Stimulated activated CD4-positive, alpha-beta T cell treated with anti-CD3 and anti-CD28 coated beads, Interleukin-1b, Interleukin-23, amount 100 ng/mL, for 4 hours (primary cell): Measurements from ENCODE around the gene HOXD9.

Experiments
- DNase-seq, 2 donors: peaks; one replicate each; pipeline ENCODE4 v3.0.0-alpha.2; 2020; ENCODE audit warnings: low read depth in 2 of 2

Gene HOXD9

DNA sequence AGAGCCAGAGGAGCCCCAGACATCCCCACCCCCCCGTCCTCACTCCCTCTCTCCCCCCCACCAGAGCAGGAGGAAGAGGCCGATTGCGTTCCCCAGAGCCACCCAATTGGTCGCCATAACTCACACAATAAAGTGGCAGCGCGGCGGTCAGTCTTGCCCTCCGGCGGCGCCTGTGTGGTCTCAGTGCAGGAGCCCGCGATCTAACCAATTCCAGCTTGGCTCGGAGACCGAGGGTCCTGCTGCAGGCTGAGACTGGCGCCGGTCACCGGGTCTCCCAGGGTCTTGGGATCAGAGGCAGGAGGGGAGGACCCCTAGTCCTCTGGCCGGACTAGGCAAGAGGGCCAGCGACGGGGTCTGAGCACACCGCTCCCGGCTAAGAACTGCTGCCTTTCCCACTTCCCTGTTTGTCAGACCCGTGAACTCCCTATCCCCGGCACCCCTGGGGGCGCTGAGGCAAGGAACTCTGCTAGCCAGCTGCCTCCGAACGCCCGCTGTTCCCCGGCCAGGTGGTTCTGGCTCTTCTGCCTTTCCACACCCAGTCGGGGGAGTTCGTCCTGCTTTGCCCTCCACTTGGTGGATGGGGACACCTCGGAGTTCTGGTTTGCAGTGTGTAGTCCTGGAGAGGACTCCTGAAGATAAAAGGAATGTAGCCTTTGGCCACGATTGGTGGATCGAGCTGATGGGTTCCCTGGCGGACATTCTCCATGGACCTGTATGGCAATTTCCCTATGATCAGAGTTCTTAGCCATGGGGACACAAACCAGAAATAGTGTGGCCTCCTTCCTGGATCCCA is 24.0 kb upstream of the HOXD9 start:
- DNase-seq, result no peak

DNA sequence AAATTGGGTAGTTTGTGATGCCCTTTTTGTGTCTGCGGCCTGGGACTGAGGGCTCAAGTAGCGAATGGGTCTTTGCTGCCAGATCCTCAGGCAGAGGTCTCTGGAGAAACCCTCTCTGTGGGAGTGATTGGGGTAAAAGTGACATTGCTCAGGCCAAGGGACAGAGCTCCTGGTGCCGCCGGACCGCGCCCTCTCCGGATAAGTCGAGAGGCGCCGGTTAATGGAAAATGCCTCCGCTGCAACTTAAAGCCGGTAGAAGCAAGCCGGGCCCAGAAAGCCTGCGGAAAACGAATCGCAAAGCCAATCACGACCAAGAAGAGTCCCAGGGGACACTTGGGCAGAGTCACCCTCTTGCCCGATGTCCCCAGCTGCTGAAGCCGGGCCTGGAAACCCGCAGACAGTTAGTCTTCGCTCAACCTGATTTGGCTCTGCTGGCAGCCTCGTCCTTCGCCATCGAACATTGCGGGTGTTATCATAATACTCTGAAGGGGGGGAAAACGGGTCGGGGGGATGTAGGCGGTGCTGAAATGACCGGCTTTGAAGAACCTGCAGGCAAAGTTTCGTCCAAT is 23.3 kb upstream of the HOXD9 start:
- no peak for DNase-seq

DNA sequence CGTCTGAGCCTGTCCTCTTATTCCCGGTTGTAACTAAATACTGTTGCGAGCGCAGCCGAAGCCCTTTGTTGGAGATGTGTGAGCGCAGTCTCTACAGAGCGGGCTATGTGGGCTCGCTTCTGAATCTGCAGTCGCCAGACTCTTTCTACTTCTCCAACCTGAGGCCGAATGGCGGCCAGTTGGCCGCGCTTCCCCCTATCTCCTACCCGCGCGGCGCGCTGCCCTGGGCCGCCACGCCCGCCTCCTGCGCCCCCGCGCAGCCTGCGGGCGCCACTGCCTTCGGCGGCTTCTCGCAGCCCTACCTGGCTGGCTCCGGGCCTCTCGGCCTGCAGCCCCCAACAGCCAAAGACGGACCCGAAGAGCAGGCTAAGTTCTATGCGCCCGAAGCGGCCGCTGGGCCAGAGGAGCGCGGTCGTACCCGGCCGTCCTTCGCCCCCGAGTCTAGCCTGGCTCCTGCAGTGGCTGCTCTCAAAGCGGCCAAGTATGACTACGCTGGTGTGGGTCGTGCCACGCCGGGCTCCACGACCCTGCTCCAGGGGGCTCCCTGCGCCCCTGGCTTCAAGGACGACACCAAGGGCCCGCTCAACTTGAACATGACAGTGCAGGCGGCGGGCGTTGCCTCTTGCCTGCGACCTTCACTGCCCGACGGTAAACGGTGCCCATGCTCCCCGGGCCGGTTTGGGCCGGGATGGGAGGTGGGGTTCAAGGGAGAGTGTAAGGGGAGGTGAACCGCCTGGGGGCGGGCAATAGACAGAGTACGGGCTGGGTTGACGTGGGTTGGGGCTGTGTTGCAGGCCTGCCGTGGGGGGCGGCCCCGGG is 22.6 kb upstream of the HOXD9 start, which contains the start of gene HOXD12:
Gene HOXD12, plus strand, starts transcription at position 68 of the 819 bp plus-strand sequence. Its CDS starts 7 bp downstream, at position 75.
- DNase-seq, result no peak

DNA sequence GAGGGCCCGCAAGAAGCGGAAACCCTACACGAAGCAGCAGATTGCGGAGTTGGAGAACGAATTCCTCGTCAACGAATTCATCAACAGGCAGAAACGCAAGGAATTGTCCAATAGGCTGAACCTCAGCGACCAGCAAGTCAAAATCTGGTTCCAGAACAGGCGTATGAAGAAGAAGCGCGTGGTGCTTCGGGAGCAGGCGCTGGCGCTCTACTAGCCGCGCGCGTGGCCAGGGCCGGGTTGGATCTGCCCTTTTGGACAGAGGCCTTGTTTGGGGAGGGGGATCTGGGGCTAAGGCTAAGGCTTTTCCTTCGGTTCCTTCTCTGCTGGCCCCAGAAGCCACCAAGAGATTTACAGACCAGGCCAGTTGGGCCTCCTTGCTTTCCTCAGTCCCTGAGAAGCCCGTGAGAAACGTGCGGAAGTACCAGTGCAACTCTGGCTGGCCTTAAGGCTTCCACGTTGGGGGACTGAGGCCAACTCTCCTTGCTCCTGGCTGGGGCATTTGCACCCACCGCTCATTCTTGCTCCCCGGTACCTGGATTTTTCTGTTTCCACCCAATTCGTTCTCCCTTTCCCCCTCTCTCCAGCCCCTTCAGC is 21.9 kb upstream of the HOXD9 start:
- no peak for DNase-seq

DNA sequence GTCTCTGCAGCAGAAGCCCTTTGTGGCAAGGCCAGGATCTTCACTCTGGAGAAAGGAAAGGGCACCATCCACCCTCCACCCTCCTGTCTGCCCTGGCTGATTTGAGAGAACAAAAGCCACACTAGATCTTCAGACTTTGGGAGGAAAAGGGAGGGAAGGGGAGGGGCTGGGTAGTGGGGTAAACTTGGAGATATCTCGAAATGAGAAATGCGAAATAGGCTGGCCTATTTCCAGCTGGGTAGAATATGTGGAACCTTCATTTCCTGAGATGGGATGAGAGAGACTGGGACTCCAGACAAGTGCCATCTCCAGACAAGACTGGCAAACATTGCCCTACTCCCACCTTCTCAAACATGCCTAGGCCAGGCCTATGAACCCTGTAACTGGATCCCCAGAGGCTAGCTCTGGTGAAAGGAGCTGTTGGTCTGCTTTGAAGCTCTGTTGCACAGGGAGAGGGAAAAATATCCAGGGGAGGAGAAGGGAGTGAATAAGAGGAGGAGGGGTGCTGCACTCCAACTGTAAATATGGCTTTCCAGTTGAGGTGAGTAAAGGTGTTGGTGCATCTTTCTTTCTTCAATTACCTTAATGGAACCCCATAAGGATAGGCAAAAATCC is 21.2 kb upstream of the HOXD9 start:
- no peak for DNase-seq

DNA sequence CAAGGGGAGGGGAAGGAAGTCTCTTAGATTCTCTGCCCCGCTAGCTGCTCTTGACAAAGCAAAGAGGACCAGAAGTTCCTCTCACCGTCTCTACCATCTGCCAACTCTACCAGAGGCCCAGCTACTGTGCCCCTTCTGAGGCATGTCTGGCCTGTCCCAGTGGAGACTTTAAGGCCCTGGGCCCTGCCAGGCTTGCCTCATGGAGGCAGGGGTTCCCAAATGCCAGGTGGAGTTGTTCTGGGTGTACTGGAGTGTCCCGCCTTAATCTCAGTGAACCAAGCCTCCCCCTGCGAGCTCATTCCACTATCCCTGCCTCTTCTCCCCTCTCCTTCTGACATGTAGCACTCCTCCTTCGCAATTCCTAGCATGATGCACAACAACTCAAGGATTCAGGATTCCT is 20.7 kb upstream of the HOXD9 start:
- DNase-seq, result no peak

DNA sequence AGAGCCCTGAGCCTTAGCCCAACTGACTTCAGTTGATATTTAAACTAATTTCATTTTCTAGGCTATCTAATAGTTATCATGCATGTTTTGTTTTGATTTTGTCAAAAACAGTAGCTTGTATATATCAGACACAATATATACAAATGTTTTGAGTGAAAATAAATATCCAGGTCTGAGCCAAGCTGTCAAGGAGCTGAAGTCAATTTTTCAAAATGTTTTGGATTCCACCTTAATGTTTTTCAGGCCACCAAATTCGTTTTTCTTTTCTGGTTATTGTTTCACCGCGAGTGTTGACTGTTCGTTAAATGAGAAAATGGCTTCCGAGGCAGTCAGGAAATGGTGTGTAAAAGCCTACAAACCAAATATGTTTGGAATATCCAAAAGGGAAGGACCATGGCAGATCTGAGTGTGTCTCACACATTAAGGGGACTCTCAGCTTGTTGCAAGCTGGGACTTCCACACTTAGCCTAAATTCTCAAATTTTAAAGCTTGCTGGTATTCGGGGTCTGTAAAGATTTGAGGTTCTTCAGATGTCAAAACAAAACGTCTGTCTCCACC is 20.1 kb upstream of the HOXD9 start:
- no peak for DNase-seq

DNA sequence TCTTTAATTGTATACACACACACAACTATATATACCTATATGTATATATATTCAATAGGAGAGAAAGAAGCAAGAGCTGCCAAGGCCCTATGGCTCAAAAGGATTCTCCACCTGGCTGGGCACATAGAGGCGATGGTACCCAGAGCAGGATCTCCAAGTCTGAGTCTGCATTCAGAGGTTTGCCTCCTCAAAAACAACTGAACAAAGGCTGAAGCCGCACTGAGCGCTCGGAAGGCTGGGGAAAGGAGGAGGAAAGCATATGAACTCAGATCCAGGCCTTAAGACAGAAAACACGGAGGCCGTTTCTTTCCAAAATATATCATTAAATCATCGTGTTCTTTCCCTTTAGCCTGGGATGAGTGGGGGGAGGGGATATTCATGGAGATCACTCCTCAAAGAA is 19.3 kb upstream of the HOXD9 start:
- DNase-seq, result no peak

DNA sequence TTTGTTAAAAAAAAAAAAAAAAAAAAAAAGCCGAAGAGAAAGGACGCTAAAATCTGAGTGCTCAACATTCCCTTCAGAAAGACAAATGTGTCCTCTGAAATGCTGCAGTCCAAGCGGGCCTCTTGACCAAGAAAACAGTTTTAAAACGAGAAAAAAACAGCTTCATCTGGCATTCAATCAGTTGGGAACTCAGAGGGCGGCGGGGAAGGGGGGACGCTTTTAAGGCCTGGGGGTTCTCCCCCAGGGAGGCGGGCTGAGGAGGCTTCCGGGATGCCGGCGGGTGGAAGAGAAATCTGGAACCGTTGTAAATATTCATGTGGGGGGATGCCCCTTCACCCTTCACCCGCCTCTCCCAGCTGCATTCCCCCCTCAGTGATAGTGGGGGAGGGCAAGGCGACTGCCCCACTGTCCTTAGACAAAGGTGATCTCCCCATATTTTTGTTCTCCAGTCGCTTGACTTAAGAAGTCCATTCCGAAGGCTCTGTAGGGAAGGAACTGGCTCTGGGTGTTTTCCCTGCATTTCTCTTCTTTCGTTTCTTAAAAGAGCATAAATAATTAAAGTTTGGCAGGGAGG is 18.7 kb upstream of the HOXD9 start:
- DNase-seq, result no peak

DNA sequence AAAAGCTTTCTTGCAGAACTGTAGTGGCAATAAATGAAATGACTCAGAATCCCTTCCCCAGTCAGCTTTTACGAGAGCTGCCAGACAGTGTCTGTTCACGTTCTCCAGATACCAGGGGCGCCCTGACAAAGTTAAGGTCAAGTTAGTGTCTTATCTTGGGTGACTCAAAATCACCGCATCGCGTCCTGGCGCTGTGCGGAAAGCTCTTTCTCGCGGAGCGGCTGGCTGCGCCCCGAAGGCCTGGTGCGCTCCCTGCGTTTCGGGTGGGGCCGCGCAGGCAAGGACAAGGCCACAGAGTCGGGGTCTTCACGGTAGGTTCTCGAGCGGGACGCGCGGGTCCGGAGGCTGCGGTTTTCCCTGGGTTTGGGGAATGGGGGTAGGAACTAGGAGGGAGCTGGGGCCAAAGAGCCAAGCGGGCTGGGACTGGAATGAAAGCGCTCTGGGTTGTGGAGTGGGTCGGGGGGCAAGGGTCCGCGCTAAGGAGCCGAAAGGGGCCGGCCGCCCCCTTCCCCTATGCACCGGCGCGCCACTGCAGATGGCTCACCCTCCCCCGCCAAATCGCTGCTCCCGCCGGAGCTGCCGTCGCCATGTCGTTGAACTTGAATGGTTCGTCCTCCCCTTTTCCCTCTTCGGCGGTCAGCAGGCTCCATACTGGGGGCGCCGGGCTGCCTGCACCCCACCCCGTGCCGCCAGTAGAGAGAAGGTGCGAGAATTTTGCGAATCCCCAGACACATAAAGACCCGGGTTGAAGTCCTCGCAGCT is 18.0 kb upstream of the HOXD9 start:
- DNase-seq, result no peak

DNA sequence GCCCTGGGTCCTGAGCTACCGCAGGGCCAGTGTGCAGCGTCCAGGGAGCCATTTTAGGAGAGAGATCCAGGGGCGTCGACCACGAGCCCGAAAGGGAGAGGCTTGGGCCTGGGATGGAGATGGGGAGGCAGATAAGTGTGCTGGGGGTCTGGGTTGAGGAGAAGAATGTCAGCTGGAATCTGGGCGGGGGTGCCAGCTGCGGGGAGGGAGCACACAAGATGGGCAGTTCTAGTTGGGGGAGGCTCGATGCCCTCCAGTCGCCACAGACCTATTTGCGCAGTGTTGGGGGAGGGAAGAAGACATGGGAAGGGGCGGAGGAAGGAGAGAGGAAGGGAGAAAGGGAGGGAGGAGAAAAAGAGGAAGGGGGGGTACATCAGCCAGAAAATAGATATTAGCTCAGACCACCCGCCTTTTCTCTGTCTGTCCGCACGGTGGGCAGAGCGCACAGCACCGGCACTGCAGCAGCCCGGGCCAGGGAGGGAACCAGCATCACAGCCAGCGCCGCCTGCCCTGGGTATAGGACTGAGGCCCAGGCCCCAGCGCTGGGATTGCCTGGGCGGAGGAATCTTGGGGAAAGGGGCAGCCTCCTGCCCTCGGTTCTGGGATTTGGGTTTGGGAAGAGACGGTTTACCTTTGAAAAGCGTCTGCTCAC is 17.3 kb upstream of the HOXD9 start:
- DNase-seq, result no peak

DNA sequence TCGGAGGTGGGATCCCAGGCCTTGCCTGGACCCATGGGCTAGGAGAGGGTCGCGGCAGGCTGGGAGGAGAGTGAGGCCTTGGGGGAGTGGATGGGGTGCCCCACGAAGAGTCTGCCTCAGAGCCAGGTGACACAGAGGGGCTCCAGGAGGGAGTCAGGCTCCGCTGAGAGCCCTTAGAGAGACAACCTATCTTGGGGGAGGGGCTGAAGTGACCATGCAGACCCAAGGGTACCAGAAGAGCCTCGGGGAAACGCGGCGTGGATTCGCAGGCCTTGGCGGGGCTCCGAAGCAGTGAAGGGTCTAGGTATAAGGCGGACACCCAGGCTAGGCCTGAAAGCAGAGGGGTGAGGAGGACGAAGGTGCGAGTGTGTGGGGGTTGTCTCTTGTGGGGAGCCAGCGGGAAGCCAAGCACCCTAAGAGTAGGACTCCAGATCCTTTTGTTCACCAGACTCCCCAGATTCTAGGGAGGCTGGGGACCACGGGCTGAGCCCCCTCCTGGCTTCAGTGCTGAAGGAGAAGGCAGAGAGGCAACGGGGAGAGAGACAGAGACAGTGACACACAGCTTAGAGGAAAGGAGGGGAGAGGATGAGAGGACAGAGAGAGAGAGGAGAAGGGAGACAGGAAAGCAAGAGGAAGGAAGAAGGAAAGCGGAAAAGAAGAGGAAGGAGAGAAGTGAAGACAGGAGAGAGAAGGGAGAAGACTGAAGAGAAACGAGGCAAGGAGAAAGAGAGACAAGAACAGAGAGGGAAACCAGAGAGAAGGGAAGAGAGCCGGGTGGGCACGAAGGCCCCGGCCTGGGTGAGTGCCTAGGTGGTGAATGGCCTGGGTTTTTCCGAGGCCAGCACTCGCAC is 16.6 kb upstream of the HOXD9 start:
- DNase-seq, result no peak

DNA sequence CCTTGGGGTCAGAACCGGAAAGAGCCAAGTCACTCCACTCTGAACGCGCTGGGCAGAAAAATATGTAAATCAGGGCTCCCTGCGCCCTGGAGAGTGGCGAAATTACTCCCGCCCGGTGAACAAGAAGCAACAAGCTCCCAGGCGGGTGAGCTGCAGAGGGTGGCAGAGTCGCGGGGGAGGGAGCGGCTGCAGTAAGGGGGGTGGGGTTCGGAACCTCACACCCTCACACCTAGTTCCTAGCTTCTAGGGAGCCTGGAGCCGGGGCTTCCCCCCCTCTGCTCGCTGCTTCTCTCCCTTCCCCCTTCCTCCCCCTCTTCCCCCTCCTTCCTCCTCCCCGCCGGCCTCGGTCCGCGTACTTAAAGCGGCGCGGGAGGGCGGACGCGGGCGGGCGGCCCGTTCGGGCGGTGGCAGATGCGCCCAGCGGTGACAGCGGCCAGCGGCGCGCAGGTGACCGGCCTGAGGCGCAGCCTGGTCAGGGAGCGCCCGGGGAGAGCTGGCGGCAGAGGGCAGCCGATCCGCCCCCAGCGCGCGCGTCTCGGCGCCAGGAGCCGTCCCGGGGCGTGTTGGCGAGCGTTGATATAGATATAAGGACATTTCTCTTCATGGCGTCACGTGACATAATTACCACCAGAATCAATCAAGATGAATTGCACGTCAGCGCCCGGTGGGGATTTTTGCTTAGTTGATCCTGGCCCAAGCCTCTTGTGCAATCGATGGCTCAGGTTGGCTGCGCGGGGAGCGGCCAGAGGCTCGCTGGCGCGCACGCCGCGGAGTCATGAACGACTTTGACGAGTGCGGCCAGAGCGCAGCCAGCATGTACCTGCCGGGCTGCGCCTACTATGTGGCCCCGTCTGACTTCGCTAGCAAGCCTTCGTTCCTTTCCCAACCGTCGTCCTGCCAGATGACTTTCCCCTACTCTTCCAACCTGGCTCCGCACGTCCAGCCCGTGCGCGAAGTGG is 15.7 kb upstream of the HOXD9 start, which contains the start of gene HOXD11:
Gene HOXD11, plus strand, starts transcription at position 700 of the 959 bp plus-strand sequence. Its CDS starts 76 bp downstream, at position 776.
- no peak for DNase-seq

DNA sequence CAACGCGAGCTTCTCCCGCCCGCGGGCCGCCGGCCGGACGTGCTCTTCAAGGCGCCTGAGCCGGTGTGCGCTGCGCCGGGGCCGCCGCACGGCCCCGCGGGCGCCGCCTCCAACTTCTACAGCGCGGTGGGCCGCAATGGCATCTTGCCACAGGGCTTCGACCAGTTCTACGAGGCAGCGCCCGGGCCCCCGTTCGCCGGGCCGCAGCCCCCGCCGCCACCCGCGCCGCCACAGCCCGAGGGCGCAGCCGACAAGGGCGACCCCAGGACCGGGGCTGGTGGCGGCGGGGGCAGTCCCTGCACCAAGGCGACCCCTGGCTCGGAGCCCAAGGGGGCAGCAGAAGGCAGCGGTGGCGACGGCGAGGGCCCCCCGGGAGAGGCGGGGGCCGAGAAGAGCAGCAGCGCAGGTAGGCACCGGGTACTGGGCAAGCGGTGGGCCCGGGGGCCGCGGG is 14.8 kb upstream of the HOXD9 start:
- DNase-seq, result no peak

DNA sequence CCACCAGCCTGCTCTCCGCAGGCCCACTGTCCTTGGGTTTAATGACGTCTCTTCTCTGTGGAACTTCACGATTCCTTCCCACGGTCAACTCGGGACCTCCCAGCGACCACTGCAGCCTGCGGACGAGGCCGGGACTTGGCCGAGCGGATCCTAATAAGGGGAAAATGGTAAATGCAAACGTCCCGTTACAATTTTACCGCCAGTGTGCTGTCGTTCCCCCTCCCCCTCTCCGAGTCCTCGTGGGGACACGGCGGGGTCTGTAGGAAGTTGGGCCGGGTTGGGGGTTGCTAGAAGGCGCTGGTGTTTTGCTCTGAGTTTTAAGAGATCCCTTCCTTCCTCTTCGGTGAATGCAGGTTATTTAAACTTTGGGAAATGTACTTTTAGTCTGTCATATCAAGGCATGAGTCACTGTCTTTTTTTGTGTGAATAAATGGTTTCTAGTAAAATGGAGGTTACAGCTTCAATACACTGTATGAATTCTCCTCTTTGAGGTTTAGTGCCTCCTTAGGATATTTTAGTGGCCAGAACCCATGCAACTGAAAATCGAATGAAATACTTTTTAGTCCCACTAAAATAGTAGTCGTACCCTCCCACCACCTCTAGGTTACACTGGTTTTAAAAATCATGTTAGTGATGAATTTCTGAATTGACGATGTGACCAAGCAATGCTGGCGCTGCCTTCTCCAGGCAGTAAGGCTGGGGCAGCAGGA is 13.2 kb upstream of the HOXD9 start:
- no peak for DNase-seq

DNA sequence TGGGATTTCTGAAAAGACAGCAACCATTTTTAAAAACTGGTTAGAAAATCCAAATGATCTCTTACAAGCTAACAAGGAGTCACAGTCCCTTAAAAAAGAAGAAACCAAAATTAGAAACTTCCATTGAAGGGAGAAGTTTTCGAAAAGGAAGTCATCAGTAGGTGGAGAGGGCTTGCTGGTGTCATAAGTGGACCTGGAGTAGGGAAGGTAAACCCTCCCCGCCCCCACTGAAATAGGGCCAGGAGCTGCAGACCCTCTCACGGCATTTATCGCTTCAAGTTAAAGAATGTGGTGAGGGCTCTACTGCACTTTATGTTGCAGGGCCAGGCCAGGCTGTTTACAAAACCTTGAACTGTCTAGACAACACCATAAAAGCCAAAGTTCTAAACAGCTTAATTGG is 12.6 kb upstream of the HOXD9 start:
- DNase-seq, result no peak
